DMS53 treated with DMSO at 0.1 percent for 48 hours (cell line): ENCODE measurements around the gene SRP72.

Experiments used
- DNase-seq: peaks from one replicate; lab custom pipeline; 2025; ENCODE audit not compliant: unreplicated experiment; lab: John Stamatoyannopoulos, UW

The SRP72 gene

GRCh38 chr4:56465599-56466295 is 1.7 kb upstream of the SRP72 start:
- DNase-seq: no peak

- DNase-seq: peak; percentile 10
These were observed 1.1 kb upstream of the SRP72 start for GRCh38 chr4:56466296-56466761.

GRCh38 chr4:56466910-56467283 is 520 bp upstream of the SRP72 start:
- no peak for DNase-seq

GRCh38 chr4:56468097-56468422 is 643 bp downstream of the SRP72 start:
- peak; percentile 27 for DNase-seq

GRCh38 chr4:56469489-56470210 is 2.2 kb downstream of the SRP72 start:
- DNase-seq: no peak

- DNase-seq: no peak
These were observed 8.5 kb downstream of the SRP72 start for GRCh38 chr4:56475917-56476316.

- no peak for DNase-seq
These were observed 9.8 kb downstream of the SRP72 start for GRCh38 chr4:56477192-56477702.

GRCh38 chr4:56480691-56481090 is 13.3 kb downstream of the SRP72 start:
- no peak for DNase-seq

GRCh38 chr4:56496241-56496640 is 28.8 kb downstream of the SRP72 start:
- DNase-seq: peak; percentile 7

- peak; percentile 27 for DNase-seq
These were observed 38.1 kb downstream of the SRP72 start, which contains the start of gene ARL9 for GRCh38 chr4:56505269-56506130. ARL9 (plus strand) TSS chr4:56505791; CDS start chr4:56505863, 72 bp downstream.

- DNase-seq: no peak
These were observed 43.7 kb downstream of the SRP72 start for GRCh38 chr4:56511098-56511497.

- no peak for DNase-seq
These were observed 44.7 kb downstream of the SRP72 start for GRCh38 chr4:56512166-56512565.

- no peak for DNase-seq
These were observed 46.1 kb downstream of the SRP72 start for GRCh38 chr4:56513517-56513916.

- peak; percentile 45 for DNase-seq
These were observed 63.1 kb downstream of the SRP72 start for GRCh38 chr4:56530269-56531148.

GRCh38 chr4:56531149-56531770 is 63.8 kb downstream of the SRP72 start:
- DNase-seq: no peak

GRCh38 chr4:56531823-56532222 is 64.4 kb downstream of the SRP72 start:
- DNase-seq: no peak

- no peak for DNase-seq
These were observed 64.8 kb downstream of the SRP72 start for GRCh38 chr4:56532239-56532638.

- DNase-seq: no peak
These were observed 68.5 kb downstream of the SRP72 start for GRCh38 chr4:56535915-56536314.

- no peak for DNase-seq
These were observed 69.7 kb downstream of the SRP72 start for GRCh38 chr4:56537147-56537546.

GRCh38 chr4:56540826-56541225 is 73.4 kb downstream of the SRP72 start:
- no peak for DNase-seq
